H9 (cell line): Measurements from ENCODE around the gene ERMAP. TPM values are rescaled to one million over a fixed set of nuclear protein-coding genes. Genes with fewer than 3 reads are reported as not detected.

Source experiments
- DNase-seq: peaks from one replicate; pipeline ENCODE4 v3.0.0-alpha.2; 2017
- H2AFZ ChIP-seq: one replicate; pipeline ENCODE4 v1.6.1; 2013; ENCODE audit warnings: mild to moderate bottlenecking, low read length, control low read depth, moderate library complexity
- H2AK5ac ChIP-seq: 2 replicates; pipeline ENCODE4 v1.6.1; 2013; ENCODE audit warnings: low read length, control low read depth, mixed read lengths; ENCODE audit not compliant: insufficient read length
- H2BK120ac ChIP-seq: one replicate; pipeline ENCODE4 v1.6.1; 2013; ENCODE audit warnings: low read depth, mild to moderate bottlenecking, low read length, control low read depth, inconsistent platforms; ENCODE audit not compliant: poor library complexity, severe bottlenecking
- H2BK12ac ChIP-seq: 2 replicates; pipeline ENCODE4 v1.6.1; 2013; ENCODE audit warnings: low read length, control low read depth, mixed read lengths, low read depth; ENCODE audit not compliant: insufficient read length
- H2BK15ac ChIP-seq: 2 replicates; pipeline ENCODE4 v1.6.1; 2013; ENCODE audit warnings: low read depth, low read length, control low read depth
- H2BK20ac ChIP-seq: one replicate; pipeline ENCODE4 v1.6.1; 2013; ENCODE audit warnings: low read depth, mild to moderate bottlenecking, low read length, control low read depth, inconsistent platforms; ENCODE audit not compliant: poor library complexity, severe bottlenecking
- H2BK5ac ChIP-seq: 2 replicates; pipeline ENCODE4 v1.6.1; 2013; ENCODE audit warnings: low read length, control low read depth, mixed read lengths; ENCODE audit not compliant: insufficient read length
- H3K14ac ChIP-seq: 2 replicates; pipeline ENCODE4 v1.6.1; 2013; ENCODE audit warnings: low read length, control low read depth; ENCODE audit not compliant: insufficient read depth
- H3K18ac ChIP-seq: 2 replicates; pipeline ENCODE4 v1.6.1; 2013; ENCODE audit warnings: low read depth, mild to moderate bottlenecking, mixed read lengths, low read length, control low read depth; ENCODE audit not compliant: insufficient read length
- H3K23ac ChIP-seq: 2 replicates; pipeline ENCODE4 v1.6.1; 2013; ENCODE audit warnings: low read length, control low read depth, mixed read lengths, low read depth; ENCODE audit not compliant: insufficient read length
- H3K23me2 ChIP-seq: 2 replicates; pipeline ENCODE4 v1.6.1; 2013; ENCODE audit warnings: low read depth, mild to moderate bottlenecking, mixed read lengths, low read length, control low read depth; ENCODE audit not compliant: insufficient read length, poor library complexity, severe bottlenecking
- H3K27ac ChIP-seq: 2 replicates; pipeline ENCODE4 v1.5.1; 2013; ENCODE audit warnings: low read length, control low read depth, mixed read lengths, low read depth; ENCODE audit not compliant: insufficient read length
- H3K27me3 ChIP-seq: 2 replicates; pipeline ENCODE4 v1.6.1; 2013; ENCODE audit warnings: low read length, control low read depth, inconsistent platforms; ENCODE audit not compliant: insufficient read depth
- H3K4ac ChIP-seq: 2 replicates; pipeline ENCODE4 v1.6.1; 2013; ENCODE audit warnings: low read depth, mild to moderate bottlenecking, control low read depth, inconsistent platforms, low read length, moderate library complexity
- H3K4me1 ChIP-seq: 2 replicates; pipeline ENCODE4 v1.6.1; 2013; ENCODE audit warnings: low read length, control low read depth, inconsistent platforms; ENCODE audit not compliant: insufficient read depth
- H3K4me2 ChIP-seq: 2 replicates; pipeline ENCODE4 v1.6.1; 2013; ENCODE audit warnings: low read length, control low read depth, mixed read lengths; ENCODE audit not compliant: insufficient read length, insufficient read depth
- H3K56ac ChIP-seq: 2 replicates; pipeline ENCODE4 v1.6.1; 2013; ENCODE audit warnings: low read depth, mild to moderate bottlenecking, mixed read lengths, low read length, control low read depth; ENCODE audit not compliant: insufficient read length
- H3K79me1 ChIP-seq: 2 replicates; pipeline ENCODE4 v1.6.1; 2013; ENCODE audit warnings: low read depth, mild to moderate bottlenecking, moderate library complexity, low read length, control low read depth, inconsistent platforms; ENCODE audit not compliant: insufficient read depth, poor library complexity, severe bottlenecking
- H3K79me2 ChIP-seq: 2 replicates; pipeline ENCODE4 v1.6.1; 2013; ENCODE audit warnings: low read length, control low read depth, inconsistent platforms; ENCODE audit not compliant: insufficient read depth
- H3K9ac ChIP-seq: 2 replicates; pipeline ENCODE4 v1.6.1; 2013; ENCODE audit warnings: low read length, control low read depth, mixed read lengths; ENCODE audit not compliant: insufficient read length; ENCODE audit errors: extremely low read depth
- H3K9me3 ChIP-seq: one replicate; pipeline ENCODE4 v1.6.1; 2013; ENCODE audit warnings: low read depth, low read length, inconsistent platforms; ENCODE audit not compliant: control insufficient read depth
- H3T11ph ChIP-seq: one replicate; pipeline ENCODE4 v1.6.1; 2013; ENCODE audit warnings: mild to moderate bottlenecking, low read length, control low read depth, inconsistent platforms
- H4K20me1 ChIP-seq: one replicate; pipeline ENCODE4 v1.6.1; 2013; ENCODE audit not compliant: control insufficient read depth, insufficient read length, insufficient read depth
- H4K5ac ChIP-seq: 2 replicates; pipeline ENCODE4 v1.6.1; 2013; ENCODE audit warnings: low read depth, mild to moderate bottlenecking, mixed read lengths, low read length, control low read depth; ENCODE audit not compliant: insufficient read length
- H4K8ac ChIP-seq: replicated peaks from 2 replicates; pipeline ENCODE4 v1.6.1; 2013; ENCODE audit warnings: low read length, control low read depth, mixed read lengths, low read depth; ENCODE audit not compliant: insufficient read length
- H4K91ac ChIP-seq: 2 replicates; pipeline ENCODE4 v1.6.1; 2013; ENCODE audit warnings: low read depth, mild to moderate bottlenecking, moderate library complexity, mixed read lengths, low read length, control low read depth; ENCODE audit not compliant: insufficient read length
- H3K27ac Mint-ChIP-seq, 3 experiments: 2 replicates in 2 of 3; 3 replicates in 1 of 3; pipeline ENCODE4 v1.8.0; 2020 to 2021; ENCODE audit warnings: mixed read lengths in 3 of 3, mild to moderate bottlenecking in 1 of 3, moderate library complexity in 1 of 3
- H3K27me3 Mint-ChIP-seq: 2 replicates; pipeline ENCODE4 v1.8.0; 2021; ENCODE audit warnings: low read depth, mild to moderate bottlenecking, moderate library complexity, mixed read lengths
- H3K36me3 Mint-ChIP-seq, 3 experiments: 2 replicates in 2 of 3; 3 replicates in 1 of 3; pipeline ENCODE4 v1.8.0; 2020 to 2021; ENCODE audit warnings: low read depth in 3 of 3, mixed read lengths in 3 of 3; ENCODE audit not compliant: insufficient read depth in 1 of 3
- H3K4me1 Mint-ChIP-seq, 2 experiments: 2 replicates each; pipeline ENCODE4 v1.8.0; 2020; ENCODE audit warnings: mixed read lengths in 2 of 2
- H3K4me3 Mint-ChIP-seq, 2 experiments: 2 replicates in 1 of 2; 3 replicates in 1 of 2; pipeline ENCODE4 v1.8.0; 2020 to 2021; ENCODE audit warnings: mild to moderate bottlenecking in 2 of 2, mixed read lengths in 2 of 2, moderate library complexity in 1 of 2
- H3K9me3 Mint-ChIP-seq, 2 experiments: 2 replicates in 1 of 2; 3 replicates in 1 of 2; pipeline ENCODE4 v1.8.0; 2020; ENCODE audit warnings: mild to moderate bottlenecking in 2 of 2, mixed read lengths in 2 of 2, moderate library complexity in 1 of 2
- CTCF ChIP-seq: fragments of 200-600 bp; sonication (generic); conservative IDR thresholded peaks from 3 replicates; pipeline ENCODE4 v1.8.0; 2021; ENCODE audit warnings: antibody characterized with exemption, mild to moderate bottlenecking
- WGBS: extraction: QIAGEN DNeasy Blood & Tissue Kit; methylation state at CpG from one replicate; pipeline ENCODE4 v1.1.7; 2013; ENCODE audit warnings: missing lambda C conversion rate, low lambda C conversion rate, mixed read lengths; ENCODE audit not compliant: insufficient read length; ENCODE audit errors: extremely low coverage; 5-methylcytosine and 5-hydroxymethylcytosine counted together
- total RNA-seq: library from RNA; stranded (reverse); gene quantifications from 2 replicates; pipeline ENCODE4 v1.2.1, GENCODE V29; 2021

ERMAP gene
- total RNA-seq, 1 experiment from 2014 or later, result 4.5 TPM

GRCh38 chr1:42849944-42850343, 33.0 kb downstream of the ERMAP start:
- H3K9ac ChIP-seq, result no peak overlapping the region
- H3K4me1 ChIP-seq, result peaks cover 2% of the 10 kb centered on the region; the same call in 1 of the 2 replicates
- no peak overlapping the region for H2BK12ac ChIP-seq
- no peak overlapping the region for H3T11ph ChIP-seq
- TF ChIP-seq CTCF, result no peak
- no peak overlapping the region for H2BK5ac ChIP-seq
- H3K18ac ChIP-seq, result no peak overlapping the region
- no peak overlapping the region for H2BK15ac ChIP-seq
- WGBS, result no CpG with 5 or more reads among the region's 5 CpGs
- H4K20me1 ChIP-seq, result no peaks in the 10 kb centered on the region
- no peak overlapping the region for H3K23ac ChIP-seq
- H2AK5ac ChIP-seq, result no peak overlapping the region
- no peak overlapping the region for H2BK20ac ChIP-seq
- H2BK120ac ChIP-seq, result no peak overlapping the region
- H3K4me1 Mint-ChIP-seq, result peaks cover 16 to 18% of the 10 kb centered on the region in 2 experiments
- no peaks in the 10 kb centered on the region; the same call in 1 of the 2 replicates for H3K79me2 ChIP-seq
- no peak overlapping the region for H3K4ac ChIP-seq
- peaks cover 37 to 42% (median 39%) of the 10 kb centered on the region in 3 experiments for H3K36me3 Mint-ChIP-seq
- no peaks in the 10 kb centered on the region for H3K27me3 ChIP-seq
- H4K91ac ChIP-seq, result no peak overlapping the region
- peaks cover 1 to 3% of the 10 kb centered on the region in 2 experiments; a peak in 4 of 5 replicates for H3K9me3 Mint-ChIP-seq
- H3K56ac ChIP-seq, result no peak overlapping the region
- H2AFZ ChIP-seq, result no peak overlapping the region
- H4K5ac ChIP-seq, result no peak overlapping the region
- H3K79me1 ChIP-seq, result peaks cover 4% of the 10 kb centered on the region
- H3K27ac ChIP-seq, result no peak overlapping the region
- no peak overlapping the region for H3K4me3 Mint-ChIP-seq
- no peak overlapping the region for H3K27ac Mint-ChIP-seq
- no peak overlapping the region for H3K4me2 ChIP-seq
- no peaks in the 10 kb centered on the region for H3K9me3 ChIP-seq
- H3K14ac ChIP-seq, result no peak overlapping the region
- no peaks in the 10 kb centered on the region; the same call in 1 of the 2 replicates for H3K27me3 Mint-ChIP-seq
- H3K23me2 ChIP-seq, result peaks cover 6% of the 10 kb centered on the region
- no peak for DNase-seq
- H4K8ac ChIP-seq, result no peak overlapping the region
